Ectodermal cell (in vitro differentiated cells): ENCODE results near the gene SSR2.

Source experiments
- H3K27ac ChIP-seq: 2 replicates; pipeline ENCODE4 v1.7.0; 2013; ENCODE audit warnings: mild to moderate bottlenecking, low read depth, low read length; ENCODE audit not compliant: insufficient read depth, poor library complexity, severe bottlenecking
- H3K27me3 ChIP-seq: 2 replicates; pipeline ENCODE4 v1.7.0; 2013; ENCODE audit warnings: mild to moderate bottlenecking, low read length; ENCODE audit not compliant: insufficient read depth, control insufficient read depth, poor library complexity, severe bottlenecking
- H3K36me3 ChIP-seq: one replicate; pipeline ENCODE4 v1.7.0; 2013; ENCODE audit warnings: low read length; ENCODE audit not compliant: control insufficient read depth, insufficient read depth
- H3K4me1 ChIP-seq: one replicate; pipeline ENCODE4 v1.7.0; 2013; ENCODE audit warnings: low read length; ENCODE audit not compliant: control insufficient read depth, insufficient read depth
- H3K4me3 ChIP-seq: 2 replicates; pipeline ENCODE4 v1.7.0; 2013; ENCODE audit warnings: low read depth, low read length, control low read depth; ENCODE audit not compliant: insufficient read depth
- H3K9me3 ChIP-seq: 2 replicates; pipeline ENCODE4 v1.7.0; 2013; ENCODE audit warnings: mild to moderate bottlenecking, low read length, moderate library complexity; ENCODE audit not compliant: control insufficient read depth
- WGBS, 2 experiments: methylation state at CpG; one replicate each; pipeline ENCODE4 v1.1.7; 2013; ENCODE audit warnings: missing lambda C conversion rate in 2 of 2; 5-methylcytosine and 5-hydroxymethylcytosine counted together

The SSR2 gene

DNA sequence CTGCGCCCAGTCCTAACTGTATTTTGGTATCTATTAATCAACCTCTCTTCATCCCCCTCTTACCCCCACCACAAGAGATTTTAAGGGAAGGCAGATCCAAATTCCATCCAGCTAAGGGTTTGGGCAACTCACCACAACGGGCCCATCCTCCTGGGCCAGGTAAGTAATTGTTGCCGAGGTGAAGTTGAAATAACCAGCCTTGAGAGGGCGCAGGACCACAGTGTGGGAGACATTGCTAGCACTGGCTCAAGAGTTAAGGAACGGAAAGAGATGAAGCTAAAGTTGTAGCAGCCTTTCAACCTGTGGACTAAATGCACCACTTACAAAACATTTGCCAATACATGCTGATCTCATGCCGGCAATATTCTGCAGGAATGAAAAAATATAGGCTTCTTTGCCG lies 5.9 kb downstream of the SSR2 start:
- no peaks in the 10 kb centered on the region for H3K9me3 ChIP-seq
- 95 to 96% methylated on average over 7 of the region's 7 CpGs for WGBS, 2 experiments
- peaks cover 46% of the 10 kb centered on the region for H3K36me3 ChIP-seq
- H3K27me3 ChIP-seq = no peaks in the 10 kb centered on the region
- H3K4me3 ChIP-seq = no peak overlapping the region
- no peak overlapping the region for H3K27ac ChIP-seq
- peaks cover 7% of the 10 kb centered on the region for H3K4me1 ChIP-seq

- peaks cover 38% of the 10 kb centered on the region for H3K36me3 ChIP-seq
- 94% methylated on average over 4 of the region's 4 CpGs for WGBS, 2 experiments
- peaks cover 17% of the 10 kb centered on the region for H3K4me1 ChIP-seq
Observed at GRCh38 chr1:156012051-156012817, 8.5 kb downstream of the SSR2 start.

GRCh38 chr1:156009404-156009803 lies 11.3 kb downstream of the SSR2 start:
- H3K9me3 ChIP-seq = no peaks in the 10 kb centered on the region
- peaks cover 17% of the 10 kb centered on the region for H3K4me1 ChIP-seq
- no peaks in the 10 kb centered on the region for H3K27me3 ChIP-seq
- 43 to 51% methylated on average over 3 of the region's 3 CpGs for WGBS, 2 experiments
- H3K4me3 ChIP-seq = peak overlapping the region; percentile 12
- H3K27ac ChIP-seq = peak overlapping the region; percentile 17
- peaks cover 23% of the 10 kb centered on the region for H3K36me3 ChIP-seq

More at GRCh38 chr1:156012051-156012817, 8.5 kb downstream of the SSR2 start:
- no peak overlapping the region for H3K4me3 ChIP-seq
- H3K9me3 ChIP-seq = no peaks in the 10 kb centered on the region
- no peak overlapping the region for H3K27ac ChIP-seq
- no peaks in the 10 kb centered on the region for H3K27me3 ChIP-seq

- Histone ChIP-seq H3K36me3 (peaks cover 16% of the 10 kb centered on the region), H3K4me3 (no peak overlapping the region), H3K27me3 (no peaks in the 10 kb centered on the region), H3K4me1 (peaks cover 22% of the 10 kb centered on the region), H3K27ac (peak overlapping the region; percentile 44), H3K9me3 (no peaks in the 10 kb centered on the region)
- 80 to 82% methylated on average over 6 to 7 of the region's 7 CpGs for WGBS, 2 experiments
Observed at GRCh38 chr1:156006666-156007376, 13.9 kb downstream of the SSR2 start.

GRCh38 chr1:156004843-156005584 lies 15.7 kb downstream of the SSR2 start:
- Histone ChIP-seq H3K36me3 (no peaks in the 10 kb centered on the region), H3K27me3 (no peaks in the 10 kb centered on the region), H3K9me3 (no peaks in the 10 kb centered on the region), H3K27ac (no peak overlapping the region), H3K4me1 (peaks cover 22% of the 10 kb centered on the region), H3K4me3 (no peak overlapping the region)
- WGBS, 2 experiments = 91 to 97% methylated on average over 4 of the region's 4 CpGs

GRCh38 chr1:156003923-156004188 lies 16.9 kb downstream of the SSR2 start:
- no peaks in the 10 kb centered on the region for H3K9me3 ChIP-seq
- H3K4me1 ChIP-seq = peaks cover 10% of the 10 kb centered on the region
- H3K36me3 ChIP-seq = no peaks in the 10 kb centered on the region
- H3K27ac ChIP-seq = no peak overlapping the region
- WGBS, 2 experiments = 49 to 50% methylated on average over 2 of the region's 2 CpGs
- no peak overlapping the region for H3K4me3 ChIP-seq
- H3K27me3 ChIP-seq = no peaks in the 10 kb centered on the region

DNA sequence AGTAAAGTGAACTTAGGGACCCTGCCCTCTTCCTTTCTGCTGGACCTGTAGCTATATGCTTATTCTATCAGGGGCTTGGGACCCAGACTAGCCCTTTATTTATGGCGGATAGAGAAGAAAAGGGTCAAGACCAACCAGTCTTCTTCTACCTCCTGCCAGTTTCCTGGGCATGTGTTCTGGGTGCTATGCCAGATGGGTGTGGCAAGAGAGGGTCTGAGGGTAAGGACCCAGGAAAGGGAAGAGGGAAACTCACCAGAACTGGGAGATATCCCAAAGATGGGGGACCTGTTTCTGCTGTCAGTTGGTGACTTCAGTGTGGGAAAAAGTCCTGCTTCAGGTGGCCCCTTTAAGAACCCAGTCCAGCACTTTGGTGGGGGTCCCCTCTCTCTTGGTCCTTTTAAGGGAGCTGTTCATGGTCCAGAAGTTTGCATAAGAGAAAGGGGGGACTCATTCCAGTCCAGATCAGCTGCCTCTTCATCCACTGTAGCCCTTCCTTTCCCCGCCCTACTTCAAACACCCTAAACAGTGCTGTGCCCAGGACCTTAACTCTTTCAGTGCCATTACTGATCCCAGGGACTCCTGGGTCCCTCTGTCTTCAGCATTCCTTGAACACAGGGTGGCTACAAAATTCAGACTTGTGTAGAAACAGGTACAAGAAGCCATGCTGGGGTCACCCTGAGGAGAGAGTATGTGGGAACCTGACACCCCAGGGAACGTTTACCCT lies 18.4 kb downstream of the SSR2 start:
- no peaks in the 10 kb centered on the region for H3K9me3 ChIP-seq
- peaks cover 5% of the 10 kb centered on the region for H3K4me1 ChIP-seq
- no peaks in the 10 kb centered on the region for H3K27me3 ChIP-seq
- H3K27ac ChIP-seq = no peak overlapping the region
- no peak overlapping the region for H3K4me3 ChIP-seq
- no peaks in the 10 kb centered on the region for H3K36me3 ChIP-seq
- 62 to 67% methylated on average over 3 of the region's 3 CpGs for WGBS, 2 experiments

DNA sequence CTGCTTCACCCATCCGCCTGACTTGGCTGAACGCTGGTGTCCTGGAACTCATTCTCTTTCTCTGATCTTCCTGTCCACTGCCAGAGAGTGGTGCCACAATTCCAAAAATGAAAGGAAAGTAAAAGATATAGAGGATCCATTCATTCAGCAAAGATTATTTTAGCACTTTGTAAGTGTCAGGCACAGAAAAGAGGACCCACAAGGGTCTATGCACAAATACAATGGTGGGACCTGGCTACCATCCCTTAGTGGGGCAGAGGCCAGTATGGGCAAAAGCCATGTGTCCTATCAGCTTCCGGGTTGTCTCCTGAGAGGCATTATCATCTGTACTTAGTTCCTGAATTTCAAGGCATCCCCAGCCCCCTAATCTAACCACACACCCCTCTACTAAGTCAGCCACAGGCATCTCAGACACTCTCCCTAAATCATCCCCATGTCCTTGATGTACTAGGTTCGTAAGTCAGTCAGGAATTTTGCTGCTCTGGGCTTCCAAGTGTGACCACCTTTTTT lies 19.0 kb downstream of the SSR2 start:
- Histone ChIP-seq H3K27me3 (no peaks in the 10 kb centered on the region), H3K4me3 (no peak overlapping the region), H3K36me3 (no peaks in the 10 kb centered on the region), H3K9me3 (no peaks in the 10 kb centered on the region), H3K27ac (no peak overlapping the region), H3K4me1 (peaks cover 5% of the 10 kb centered on the region)
- 90 to 92% methylated on average over 4 of the region's 4 CpGs for WGBS, 2 experiments

- no peak overlapping the region for H3K27ac ChIP-seq
- peaks cover 5% of the 10 kb centered on the region for H3K4me1 ChIP-seq
- no peaks in the 10 kb centered on the region for H3K27me3 ChIP-seq
- no peaks in the 10 kb centered on the region for H3K36me3 ChIP-seq
- H3K9me3 ChIP-seq = no peaks in the 10 kb centered on the region
- H3K4me3 ChIP-seq = no peak overlapping the region
- WGBS, 2 experiments = 92% methylated on average over 10 of the region's 10 CpGs
Observed at GRCh38 chr1:156001021-156001661, 19.6 kb downstream of the SSR2 start.
